Stimulated activated CD4-positive, alpha-beta T cell treated with anti-CD3 and anti-CD28 coated beads, TNF-alpha, amount 100 ng/mL, for 1 hour (primary cell): ENCODE measurements around the gene ALS2CL.
A peak's percentile ranks its signal among the peaks of the same experiment; 100 is the strongest.

Experiments
- DNase-seq, 3 donors: peaks; one replicate each; pipeline ENCODE4 v3.0.0-alpha.2; 2020; ENCODE audit warnings: low read depth in 3 of 3, low spot score in 1 of 3

The ALS2CL gene

GRCh38 chr3:46703013-46703520 lies 9.6 kb upstream of the ALS2CL start:
- DNase-seq, result no peak

- no peak for DNase-seq
These were observed 8.9 kb upstream of the ALS2CL start for GRCh38 chr3:46702246-46703012.

- no peak for DNase-seq
These were observed 7.9 kb upstream of the ALS2CL start, which contains the start of gene TMIE for GRCh38 chr3:46701181-46701939. TMIE (plus strand) TSS chr3:46701392; CDS start chr3:46701488, 96 bp downstream.

GRCh38 chr3:46700772-46701171 lies 7.3 kb upstream of the ALS2CL start:
- DNase-seq, result no peak

- DNase-seq, result no peak
These were observed 6.4 kb upstream of the ALS2CL start for GRCh38 chr3:46699676-46700523.

- no peak for DNase-seq
These were observed 2.7 kb upstream of the ALS2CL start for GRCh38 chr3:46695962-46696894.

- peak in 1 of 3 donors; percentile 29 for DNase-seq
These were observed 1.9 kb upstream of the ALS2CL start for GRCh38 chr3:46695177-46695961.

GRCh38 chr3:46694520-46694919 lies 1.0 kb upstream of the ALS2CL start:
- no peak for DNase-seq

- DNase-seq, result peak in 2 of 3 donors; percentile 23 to 28
These were observed 380 bp upstream of the ALS2CL start for GRCh38 chr3:46693892-46694226.

GRCh38 chr3:46692566-46692990 lies 901 bp downstream of the ALS2CL start:
- DNase-seq, result no peak

- DNase-seq, result no peak
These were observed 2.7 kb downstream of the ALS2CL start for GRCh38 chr3:46690798-46691197.

- no peak for DNase-seq
These were observed 8.0 kb downstream of the ALS2CL start for GRCh38 chr3:46685446-46685845.

GRCh38 chr3:46684891-46685290 lies 8.6 kb downstream of the ALS2CL start:
- no peak for DNase-seq

GRCh38 chr3:46682974-46683373 lies 10.5 kb downstream of the ALS2CL start:
- no peak for DNase-seq

- no peak for DNase-seq
These were observed 11.5 kb downstream of the ALS2CL start for GRCh38 chr3:46681856-46682540.

- DNase-seq, result no peak
These were observed 12.1 kb downstream of the ALS2CL start for GRCh38 chr3:46681387-46681786.

GRCh38 chr3:46680298-46680826 lies 13.1 kb downstream of the ALS2CL start:
- DNase-seq, result no peak

GRCh38 chr3:46679681-46680080 lies 13.8 kb downstream of the ALS2CL start:
- no peak for DNase-seq

GRCh38 chr3:46678280-46678679 lies 15.2 kb downstream of the ALS2CL start:
- no peak for DNase-seq
